Naive thymus-derived CD4-positive, alpha-beta T cell (primary cell): ENCODE data around the gene CLIC3. TPM values are rescaled to one million over a fixed set of nuclear protein-coding genes. Genes with fewer than 3 reads are reported as not detected.

ENCODE experiments used
- ATAC-seq: fragments of 150-1000 bp; cut with Tn5 transposase; 2 replicates; pipeline ENCODE4 v1.10.0; 2021; ENCODE audit warnings: mild to moderate bottlenecking, moderate library complexity
- CTCF ChIA-PET: fragments of 350-600 bp; sonication (Branson Sonifier 250); formaldehyde crosslinking; loops from one replicate; lab custom pipeline; 2021; ENCODE audit warnings: antibody characterized with exemption; lab: Charles Lee
- POLR2A ChIA-PET: fragments of 350-600 bp; sonication (Branson Sonifier 250); formaldehyde crosslinking; loops from one replicate; lab custom pipeline; 2021; ENCODE audit warnings: antibody characterized with exemption, inconsistent platforms; lab: Charles Lee
- DNase-seq, 9 donors: peaks; one replicate each; pipeline versions ENCODE4 v3.0.0 to v3.0.0-alpha.2; 2020 to 2022; ENCODE audit warnings: mixed read lengths in 1 of 9
- H3K27ac ChIP-seq: one replicate; pipeline ENCODE4 v1.7.0; 2013; ENCODE audit warnings: mild to moderate bottlenecking, low read depth, low read length, moderate library complexity
- H3K27me3 ChIP-seq, 2 donors: one replicate each; pipeline ENCODE4 v1.7.0; 2013; ENCODE audit warnings: low read length in 2 of 2, mild to moderate bottlenecking in 2 of 2, moderate library complexity in 2 of 2; ENCODE audit not compliant: control insufficient read depth in 2 of 2, insufficient read depth in 2 of 2
- H3K36me3 ChIP-seq, 3 experiments: 1 replicate in 2 of 3; 2 replicates in 1 of 3; pipeline ENCODE4 v1.7.0; 2013; ENCODE audit warnings: low read length in 3 of 3, mild to moderate bottlenecking in 3 of 3, moderate library complexity in 1 of 3; ENCODE audit not compliant: insufficient read depth in 3 of 3, control insufficient read depth in 2 of 3
- H3K4me1 ChIP-seq, 2 donors: one replicate each; pipeline ENCODE4 v1.7.0; 2013; ENCODE audit warnings: low read length in 2 of 2, mild to moderate bottlenecking in 2 of 2, moderate library complexity in 1 of 2; ENCODE audit not compliant: control insufficient read depth in 2 of 2, insufficient read depth in 2 of 2
- H3K4me3 ChIP-seq: 2 replicates; pipeline ENCODE4 v1.7.0; 2013; ENCODE audit warnings: mild to moderate bottlenecking, low read length
- H3K9me3 ChIP-seq, 3 experiments: 1 replicate in 2 of 3; 2 replicates in 1 of 3; pipeline ENCODE4 v1.7.0; 2013; ENCODE audit warnings: low read length in 3 of 3; ENCODE audit not compliant: control insufficient read depth in 2 of 3
- H3K27ac Mint-ChIP-seq, 9 donors: one replicate each; pipeline ENCODE4 v1.8.0; 2020 to 2022; ENCODE audit warnings: mixed read lengths in 9 of 9, mild to moderate bottlenecking in 8 of 9, moderate library complexity in 5 of 9, inconsistent platforms in 2 of 9
- H3K27me3 Mint-ChIP-seq, 5 donors: one replicate each; pipeline ENCODE4 v1.8.0; 2021 to 2022; ENCODE audit warnings: mixed read lengths in 5 of 5, mild to moderate bottlenecking in 1 of 5
- H3K36me3 Mint-ChIP-seq, 5 donors: one replicate each; pipeline ENCODE4 v1.8.0; 2020 to 2022; ENCODE audit warnings: mixed read lengths in 5 of 5, mild to moderate bottlenecking in 3 of 5, inconsistent platforms in 1 of 5
- H3K4me1 Mint-ChIP-seq, 7 donors: one replicate each; pipeline ENCODE4 v1.8.0; 2020 to 2022; ENCODE audit warnings: mixed read lengths in 7 of 7, mild to moderate bottlenecking in 3 of 7, inconsistent platforms in 1 of 7
- H3K4me3 Mint-ChIP-seq, 10 donors: one replicate each; pipeline ENCODE4 v1.8.0; 2020 to 2022; ENCODE audit warnings: mild to moderate bottlenecking in 10 of 10, mixed read lengths in 10 of 10, moderate library complexity in 6 of 10, inconsistent platforms in 2 of 10
- H3K9me3 Mint-ChIP-seq, 11 donors: one replicate each; pipeline ENCODE4 v1.8.0; 2020 to 2022; ENCODE audit warnings: mixed read lengths in 11 of 11, mild to moderate bottlenecking in 4 of 11, inconsistent platforms in 1 of 11, moderate library complexity in 1 of 11
- intact Hi-C, 2 donors: fragments of 100-400 bp; cut with micrococcal nuclease; formaldehyde crosslinking; loops; one replicate each; pipeline ENCODE4 v1.15.1; 2023
- polyA plus RNA-seq, 2 donors: library from polyadenylated mRNA; unstranded; fragments of 300-500 nt; fragmentation: Illumina TruSeq; gene quantifications; one replicate each; pipeline ENCODE4 v1.2.3, GENCODE V29; 2021
- total RNA-seq, 6 experiments: library from RNA in 5 of 6; stranded (reverse) in 5 of 6; gene quantifications; 1 replicate in 5 of 6; 2 replicates in 1 of 6; pipeline ENCODE4 v1.2.3 and lab custom pipeline; 2021 to 2026

CLIC3 gene
- total and polyA plus RNA-seq, 7 experiments from 2014 or later: 0.31 to 13.0 (median 0.64) TPM; not detected in 1

DNA sequence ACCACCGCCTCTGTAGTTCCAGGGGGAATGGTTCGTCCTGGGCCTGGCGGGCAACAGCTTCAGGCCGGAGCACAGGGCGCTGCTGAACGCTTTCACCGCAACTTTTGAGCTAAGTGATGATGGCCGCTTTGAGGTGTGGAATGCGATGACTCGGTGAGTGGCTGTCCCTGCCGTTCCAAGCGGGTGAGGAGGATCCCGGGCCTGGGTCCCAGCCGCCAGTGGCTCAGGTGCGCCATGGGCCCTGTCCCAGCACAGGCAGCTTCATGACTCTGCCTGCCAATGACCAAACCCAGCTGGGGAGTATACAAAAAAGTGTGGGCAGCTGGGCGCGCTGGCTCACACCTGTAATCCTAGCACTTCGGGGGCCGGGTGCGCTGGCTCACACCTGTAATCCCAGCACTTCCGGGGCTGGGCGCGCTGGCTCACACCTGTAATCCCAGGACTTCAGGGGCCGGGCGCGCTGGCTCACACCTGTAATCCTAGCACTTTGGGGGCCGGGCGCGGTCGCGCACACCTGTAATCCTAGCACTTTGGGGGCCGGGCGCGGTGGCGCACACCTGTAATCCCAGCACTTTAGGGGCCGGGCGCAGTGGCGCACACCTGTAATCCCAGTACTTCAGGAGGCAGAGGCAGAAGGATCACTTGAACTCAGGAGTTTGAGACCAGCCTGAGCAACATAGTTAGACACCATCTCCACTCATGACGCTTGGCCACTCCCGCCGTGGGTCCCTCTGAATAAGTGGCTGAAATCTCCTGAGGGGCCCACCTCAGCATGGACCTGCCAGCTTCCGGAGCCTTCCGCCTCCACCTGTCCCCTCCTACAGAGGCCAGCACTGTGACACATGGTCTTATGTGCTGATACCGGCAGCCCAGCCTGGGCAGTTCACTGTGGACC is 43.2 kb downstream of the CLIC3 start:
- ATAC-seq: no peak
- H3K9me3 ChIP-seq: no peaks in the 10 kb centered on the region
- no peaks in the 10 kb centered on the region for H3K36me3 ChIP-seq
- ChIA-PET CTCF (interaction anchor here (0.9 kb wide), 1 partner anchor 76 kb away, joined by 3 read pairs; no protein-coding TSS in a partner anchor), POLR2A (interaction anchor here (0.6 kb wide), 1 partner anchor 106 kb away, joined by 3 read pairs; no protein-coding TSS in a partner anchor)
- peaks cover 0 to 11% of the 10 kb centered on the region in 2 donors for H3K4me1 ChIP-seq
- H3K4me3 ChIP-seq: no peak overlapping the region
- Mint-ChIP-seq H3K27ac (no peak overlapping the region), H3K9me3 (peaks cover 0 to 7% (median 0%) of the 10 kb centered on the region in 11 donors), H3K27me3 (no peaks in the 10 kb centered on the region), H3K36me3 (no peaks in the 10 kb centered on the region), H3K4me3 (no peak overlapping the region), H3K4me1 (peaks cover 0 to 11% (median 0%) of the 10 kb centered on the region in 7 donors)
- intact Hi-C loops: loop anchor here in 1 of 2 donors (5.0 kb wide), 1 partner anchor 39 kb away; the partner anchor contains the start of gene PAXX
- peak in 1 of 9 donors; percentile 7 for DNase-seq
- H3K27me3 ChIP-seq: no peaks in the 10 kb centered on the region
- no peak overlapping the region for H3K27ac ChIP-seq

- H3K27me3 Mint-ChIP-seq: no peaks in the 10 kb centered on the region
- CTCF ChIA-PET: no interaction called here
- H3K9me3 Mint-ChIP-seq: peaks cover 0 to 7% (median 0%) of the 10 kb centered on the region in 11 donors
- H3K4me1 ChIP-seq: peaks cover 0 to 10% of the 10 kb centered on the region in 2 donors
- H3K4me1 Mint-ChIP-seq: peaks cover 0 to 13% (median 0%) of the 10 kb centered on the region in 7 donors
- H3K36me3 ChIP-seq: no peaks in the 10 kb centered on the region
- ATAC-seq (no peak), DNase-seq (peak in 1 of 9 donors; percentile 4)
- H3K27ac Mint-ChIP-seq: no peak overlapping the region
- no peak overlapping the region for H3K4me3 Mint-ChIP-seq
- no peaks in the 10 kb centered on the region for H3K9me3 ChIP-seq
- no peaks in the 10 kb centered on the region for H3K27me3 ChIP-seq
- no peaks in the 10 kb centered on the region for H3K36me3 Mint-ChIP-seq
- POLR2A ChIA-PET: interaction anchor here (0.6 kb wide), 1 partner anchor 106 kb away, joined by 3 read pairs; no protein-coding TSS in a partner anchor
- intact Hi-C loops: loop anchor here in 1 of 2 donors (5.0 kb wide), 1 partner anchor 40 kb away; the partner anchor contains the start of gene PAXX
- no peak overlapping the region for H3K4me3 ChIP-seq
- H3K27ac ChIP-seq: no peak overlapping the region
Measured at GRCh38 chr9:136952321-136952850, 44.0 kb downstream of the CLIC3 start.

GRCh38 chr9:136951541-136952320 is 44.6 kb downstream of the CLIC3 start, which contains the start of gene LCN12:
TSS of gene LCN12 (plus strand) at chr9:136952273. CDS start at chr9:136952328, 55 bp downstream.
- DNase-seq (peak in 1 of 9 donors; percentile 5), ATAC-seq (no peak)
- Mint-ChIP-seq H3K27me3 (no peaks in the 10 kb centered on the region), H3K36me3 (no peaks in the 10 kb centered on the region), H3K4me1 (peaks cover 0 to 13% (median 0%) of the 10 kb centered on the region in 7 donors), H3K4me3 (peak within 1 kb of the TSS in 1 of 10 donors; percentile 74), H3K9me3 (peaks cover 0 to 6% (median 0%) of the 10 kb centered on the region in 11 donors), H3K27ac (peak within 1 kb of the TSS in 1 of 9 donors; percentile 85)
- Histone ChIP-seq H3K36me3 (no peaks in the 10 kb centered on the region), H3K4me3 (no peak within 1 kb of the TSS), H3K27me3 (no peaks in the 10 kb centered on the region), H3K9me3 (no peaks in the 10 kb centered on the region), H3K4me1 (peaks cover 0 to 10% of the 10 kb centered on the region in 2 donors), H3K27ac (no peak within 1 kb of the TSS)
- ChIA-PET CTCF (no interaction called here), POLR2A (interaction anchor here (1.0 to 1.7 kb wide), 2 partner anchors 8 to 153 kb away, joined by 3 to 4 read pairs; no protein-coding TSS in a partner anchor)
- intact Hi-C loops: loop anchor here in 1 of 2 donors (5.0 kb wide), 1 partner anchor 41 kb away; the partner anchor contains the start of gene PAXX

DNA sequence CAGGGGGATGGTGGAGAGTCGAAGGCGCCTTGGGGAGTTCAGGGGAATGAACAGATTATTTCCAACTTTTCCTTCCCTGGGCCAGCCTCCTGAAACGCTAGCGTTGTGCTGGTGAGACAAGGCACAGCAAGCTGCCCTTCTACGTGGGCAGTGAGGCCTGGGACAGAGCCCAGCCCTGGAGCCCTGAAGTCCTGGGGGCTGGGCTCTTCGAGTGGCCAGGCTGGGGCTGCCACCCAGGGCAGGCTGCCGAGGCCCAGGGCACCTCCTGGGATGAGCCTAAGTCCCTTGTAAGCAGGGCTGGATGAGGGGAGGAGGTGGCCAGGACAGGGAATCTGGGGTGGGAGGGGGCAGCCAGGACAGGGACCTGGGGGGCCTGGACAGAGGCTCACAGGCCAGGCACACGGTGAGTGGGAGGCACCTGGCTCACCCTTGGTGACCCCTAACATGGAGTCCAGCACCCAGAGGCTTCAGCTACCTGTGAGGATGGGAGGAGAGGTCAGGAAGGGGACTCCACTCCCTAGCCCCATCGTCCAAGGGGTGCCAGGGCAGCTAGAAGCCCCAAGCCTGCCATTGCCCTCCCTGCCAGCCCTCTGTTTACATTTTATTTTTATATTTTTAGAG is 45.6 kb downstream of the CLIC3 start:
- H3K27ac Mint-ChIP-seq: peak overlapping the region in 8 of 9 donors; percentile 74 to 91 (median 82)
- Histone ChIP-seq H3K4me3 (peak overlapping the region; percentile 68), H3K27me3 (no peaks in the 10 kb centered on the region), H3K27ac (peak overlapping the region; percentile 81), H3K4me1 (peaks cover 0 to 10% of the 10 kb centered on the region in 2 donors), H3K9me3 (no peaks in the 10 kb centered on the region), H3K36me3 (no peaks in the 10 kb centered on the region)
- peak overlapping the region; percentile 74 to 93 (median 86) for H3K4me3 Mint-ChIP-seq
- CTCF ChIA-PET: no interaction called here
- intact Hi-C loops: loop anchor here in 1 of 2 donors (5.0 kb wide), 1 partner anchor 42 kb away; the partner anchor contains the start of gene PAXX
- no peak for ATAC-seq
- no peaks in the 10 kb centered on the region for H3K9me3 Mint-ChIP-seq
- peaks cover 0 to 13% (median 0%) of the 10 kb centered on the region in 7 donors for H3K4me1 Mint-ChIP-seq
- peak in 1 of 9 donors; percentile 12 for DNase-seq
- no peaks in the 10 kb centered on the region for H3K36me3 Mint-ChIP-seq
- POLR2A ChIA-PET: interaction anchor here (0.7 to 1.7 kb wide), 3 partner anchors 9 to 152 kb away, joined by 3 to 4 read pairs (median 4); no protein-coding TSS in a partner anchor
- H3K27me3 Mint-ChIP-seq: no peaks in the 10 kb centered on the region

- Histone ChIP-seq H3K27ac (peak overlapping the region; percentile 81), H3K9me3 (no peaks in the 10 kb centered on the region), H3K27me3 (no peaks in the 10 kb centered on the region), H3K4me1 (peaks cover 4 to 13% of the 10 kb centered on the region in 2 donors), H3K4me3 (peak overlapping the region; percentile 68), H3K36me3 (no peaks in the 10 kb centered on the region)
- H3K4me3 Mint-ChIP-seq: peak overlapping the region; percentile 74 to 93 (median 86)
- no peaks in the 10 kb centered on the region for H3K27me3 Mint-ChIP-seq
- ChIA-PET CTCF (no interaction called here), POLR2A (interaction anchor here (0.7 to 1.7 kb wide), 2 partner anchors 10 to 78 kb away, joined by 4 read pairs; no protein-coding TSS in a partner anchor)
- H3K4me1 Mint-ChIP-seq: peaks cover 0 to 13% (median 0%) of the 10 kb centered on the region in 7 donors
- ATAC-seq: peak; percentile 97
- H3K36me3 Mint-ChIP-seq: no peaks in the 10 kb centered on the region
- intact Hi-C loops: loop anchor here (1.0 to 10.0 kb wide), 6 partner anchors 28 to 275 kb away; partner anchors contain the start of genes PAXX (in 2 of the 2), CYSRT1 (in 1 of the 2), NDOR1 (in 1 of the 2) and RNF208 (in 1 of the 2)
- peak; percentile 89 to 97 (median 95) for DNase-seq
- peak overlapping the region; percentile 66 to 91 (median 86) for H3K27ac Mint-ChIP-seq
- no peaks in the 10 kb centered on the region for H3K9me3 Mint-ChIP-seq
Measured at GRCh38 chr9:136949817-136950655, 46.3 kb downstream of the CLIC3 start.
